GM10266 (cell line): ENCODE data around the gene PRDM16.

ENCODE experiments used
- DNase-seq: peaks from one replicate; pipeline ENCODE4 v3.0.0; 2012; ENCODE audit errors: extremely low spot score
- TF ChIP-seq, protein P1 (sequence below): IDR thresholded peaks from 2 replicates; pipeline ENCODE4 v1.5.1; 2012; ENCODE audit warnings: mild to moderate bottlenecking, low read depth; ENCODE audit not compliant: control insufficient read depth, insufficient read depth; ENCODE audit errors: missing control alignments

Gene PRDM16

DNA sequence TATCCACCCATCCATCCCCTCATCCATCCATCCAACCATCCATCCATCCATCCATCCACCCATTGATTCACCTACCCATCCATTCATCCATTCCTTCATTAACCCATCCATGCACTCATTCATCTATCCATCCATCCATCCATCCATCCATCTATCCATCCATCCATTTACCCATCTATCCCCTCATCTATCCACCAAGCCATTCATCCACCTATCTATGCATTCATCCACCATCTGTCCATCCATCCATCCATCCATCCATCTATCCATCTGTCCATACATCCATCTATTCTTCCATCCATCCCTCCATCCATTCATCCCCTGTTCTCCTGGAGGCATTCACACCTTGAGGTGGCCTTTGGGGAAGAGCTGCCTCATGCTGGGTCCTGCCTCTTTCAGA is 107.0 kb downstream of the PRDM16 start:
- DNase-seq = no peak

DNA sequence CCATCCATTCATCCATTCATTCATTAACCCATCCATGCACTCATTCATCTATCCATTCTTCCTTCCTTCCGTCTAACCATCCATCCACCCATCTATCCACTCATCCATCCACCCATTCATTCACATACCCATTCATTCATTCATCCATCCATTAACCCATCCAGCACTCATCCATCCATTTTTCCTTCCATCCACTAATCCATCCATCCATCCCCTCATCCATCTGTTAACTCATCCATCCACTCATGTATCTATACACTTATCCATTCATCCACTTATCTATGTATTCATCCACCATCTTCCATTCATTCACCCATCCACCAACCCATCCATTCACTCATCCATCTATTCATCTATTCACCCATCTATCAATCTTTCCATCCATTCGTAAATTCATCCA is 107.8 kb downstream of the PRDM16 start:
- TF ChIP-seq, protein P1, sequence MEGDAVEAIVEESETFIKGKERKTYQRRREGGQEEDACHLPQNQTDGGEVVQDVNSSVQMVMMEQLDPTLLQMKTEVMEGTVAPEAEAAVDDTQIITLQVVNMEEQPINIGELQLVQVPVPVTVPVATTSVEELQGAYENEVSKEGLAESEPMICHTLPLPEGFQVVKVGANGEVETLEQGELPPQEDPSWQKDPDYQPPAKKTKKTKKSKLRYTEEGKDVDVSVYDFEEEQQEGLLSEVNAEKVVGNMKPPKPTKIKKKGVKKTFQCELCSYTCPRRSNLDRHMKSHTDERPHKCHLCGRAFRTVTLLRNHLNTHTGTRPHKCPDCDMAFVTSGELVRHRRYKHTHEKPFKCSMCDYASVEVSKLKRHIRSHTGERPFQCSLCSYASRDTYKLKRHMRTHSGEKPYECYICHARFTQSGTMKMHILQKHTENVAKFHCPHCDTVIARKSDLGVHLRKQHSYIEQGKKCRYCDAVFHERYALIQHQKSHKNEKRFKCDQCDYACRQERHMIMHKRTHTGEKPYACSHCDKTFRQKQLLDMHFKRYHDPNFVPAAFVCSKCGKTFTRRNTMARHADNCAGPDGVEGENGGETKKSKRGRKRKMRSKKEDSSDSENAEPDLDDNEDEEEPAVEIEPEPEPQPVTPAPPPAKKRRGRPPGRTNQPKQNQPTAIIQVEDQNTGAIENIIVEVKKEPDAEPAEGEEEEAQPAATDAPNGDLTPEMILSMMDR = no peak
- no peak for DNase-seq

More for the DNA sequence above, 107.0 kb downstream of the PRDM16 start:
- TF ChIP-seq, protein P1 = no peak

DNA sequence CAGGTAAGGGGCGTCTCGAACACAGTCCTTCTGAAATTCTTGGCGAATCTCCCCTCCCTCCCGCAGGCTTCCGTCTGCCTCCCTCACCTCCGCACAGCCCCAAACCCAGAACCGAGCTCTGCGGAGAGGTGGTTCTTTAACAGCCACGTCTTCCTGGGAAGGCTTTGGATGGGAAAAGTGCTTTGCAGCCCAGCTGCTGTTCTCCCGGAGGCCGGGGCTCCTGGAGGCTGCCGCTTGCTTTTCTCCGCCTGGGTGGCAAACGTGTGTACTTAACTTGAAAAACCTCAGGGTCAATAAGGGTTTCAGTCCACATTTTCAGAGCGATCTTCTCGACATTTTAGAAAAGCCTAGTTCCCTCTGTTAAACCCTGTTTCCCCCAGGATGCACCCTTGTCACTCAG is 109.3 kb downstream of the PRDM16 start:
- no peak for DNase-seq
- TF ChIP-seq, protein P1 = no peak

DNA sequence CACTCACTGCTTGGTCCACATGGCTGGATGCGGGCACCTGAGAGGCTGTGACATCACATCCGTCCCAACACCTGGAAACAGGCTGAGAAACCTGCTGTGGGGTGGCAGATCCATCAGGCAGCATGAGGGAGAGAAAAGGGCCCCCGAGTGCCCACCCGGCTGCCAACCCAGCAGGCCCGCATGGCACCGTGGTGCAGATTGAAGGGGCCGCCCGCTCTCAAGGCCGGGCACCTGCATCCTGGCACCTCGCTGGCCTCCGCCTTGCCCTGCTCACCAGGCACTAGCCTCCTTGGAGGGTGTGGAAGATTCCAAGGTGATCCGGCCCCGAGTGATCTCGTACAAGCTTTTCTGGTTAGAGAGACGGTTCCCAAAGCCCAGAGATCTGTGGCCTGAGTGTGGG is 110.5 kb downstream of the PRDM16 start:
- DNase-seq = no peak
- TF ChIP-seq, protein P1 = no peak

DNA sequence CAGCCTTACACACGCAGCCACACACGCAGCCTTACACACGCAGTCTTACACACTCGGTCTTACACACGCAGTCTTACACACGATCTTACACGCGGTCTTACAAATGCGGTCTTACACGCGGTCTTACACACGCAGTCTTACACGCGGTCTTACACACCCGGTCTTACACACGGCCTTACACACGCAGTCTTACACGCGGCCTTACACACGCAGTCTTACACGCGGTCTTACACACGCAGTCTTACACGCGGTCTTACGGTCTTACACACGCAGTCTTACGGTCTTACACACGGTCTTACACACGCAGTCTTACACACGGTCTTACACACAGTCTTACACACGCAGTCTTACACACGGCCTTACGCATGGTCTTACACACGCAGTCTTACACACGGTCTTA is 111.9 kb downstream of the PRDM16 start:
- TF ChIP-seq, protein P1 = no peak
- no peak for DNase-seq

DNA sequence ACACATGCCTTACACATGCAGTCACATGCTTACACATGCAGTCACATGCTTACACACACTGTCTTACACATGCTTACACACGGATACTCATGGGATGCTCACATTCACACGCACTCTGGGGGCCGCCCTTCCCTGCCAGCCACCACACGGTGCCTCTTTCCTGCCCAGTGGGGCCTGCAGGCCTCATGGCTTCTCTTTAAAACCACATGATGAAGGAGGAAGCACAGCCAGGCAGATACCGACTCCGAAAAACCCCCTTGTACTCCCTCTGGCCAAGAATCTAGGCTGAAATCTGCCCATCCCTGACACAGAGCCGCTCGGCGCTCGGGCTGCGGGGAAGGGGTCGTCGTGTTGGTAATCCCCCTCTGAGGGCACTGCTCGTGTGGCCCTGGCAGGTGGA is 113.0 kb downstream of the PRDM16 start:
- TF ChIP-seq, protein P1 = no peak
- no peak for DNase-seq

DNA sequence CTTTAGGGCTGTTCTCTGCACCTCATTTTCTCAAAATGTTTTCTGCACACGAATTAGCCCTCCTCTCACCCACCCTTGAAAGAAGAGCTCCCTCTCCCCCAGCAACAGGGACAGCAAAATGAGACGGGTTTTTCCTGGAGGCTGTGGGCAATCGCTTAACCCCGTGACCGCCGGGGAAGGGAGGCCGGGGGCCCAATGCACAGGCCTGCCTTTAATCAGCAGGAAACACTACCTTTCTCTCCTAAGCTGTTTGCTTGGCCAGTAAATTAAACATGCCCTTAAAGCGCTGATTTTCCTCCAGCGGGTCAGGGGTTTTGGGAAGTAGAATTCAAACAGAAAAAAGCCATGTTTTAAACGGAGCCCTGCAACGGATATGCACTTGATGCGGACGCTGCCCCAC is 114.4 kb downstream of the PRDM16 start:
- DNase-seq = no peak
- TF ChIP-seq, protein P1 = no peak
